Stomach smooth muscle (tissue), 2 donors: ENCODE measurements around the gene SETD2.

Experiments used
- H3K27ac ChIP-seq: one replicate; pipeline ENCODE4 v1.7.0; 2013; ENCODE audit warnings: mild to moderate bottlenecking, low read length, inconsistent platforms
- H3K27me3 ChIP-seq, 2 donors: one replicate each; pipeline ENCODE4 v1.7.0; 2013; ENCODE audit warnings: low read length in 2 of 2; ENCODE audit not compliant: insufficient read depth in 2 of 2, control insufficient read depth in 1 of 2
- H3K36me3 ChIP-seq, 2 donors: one replicate each; pipeline ENCODE4 v1.7.0; 2013; ENCODE audit warnings: low read length in 2 of 2; ENCODE audit not compliant: control insufficient read depth in 2 of 2, insufficient read depth in 2 of 2
- H3K4me1 ChIP-seq: one replicate; pipeline ENCODE4 v1.7.0; 2013; ENCODE audit warnings: low read length; ENCODE audit not compliant: control insufficient read depth, insufficient read depth
- H3K4me3 ChIP-seq, 2 donors: one replicate each; pipeline ENCODE4 v1.7.0; 2013; ENCODE audit warnings: low read length in 2 of 2
- H3K9ac ChIP-seq, 2 donors: one replicate each; pipeline ENCODE4 v1.7.0; 2013; ENCODE audit warnings: low read length in 2 of 2, mild to moderate bottlenecking in 1 of 2
- H3K9me3 ChIP-seq, 2 donors: one replicate each; pipeline ENCODE4 v1.7.0; 2013; ENCODE audit warnings: low read length in 2 of 2; ENCODE audit not compliant: control insufficient read depth in 2 of 2
- donor health status: healthy.
- donor health status: Pancreatic carcinoma.

Gene SETD2

GRCh38 chr3:47102081-47102600 is 61.8 kb downstream of the SETD2 start:
- Histone ChIP-seq H3K4me3 (no peak overlapping the region), H3K4me1 (no peaks in the 10 kb centered on the region), H3K36me3 (peaks cover 4 to 22% of the 10 kb centered on the region in 2 donors), H3K27ac (no peak overlapping the region), H3K9me3 (no peaks in the 10 kb centered on the region), H3K9ac (no peak overlapping the region), H3K27me3 (no peaks in the 10 kb centered on the region)

GRCh38 chr3:47098910-47099309 is 65.0 kb downstream of the SETD2 start:
- H3K9ac ChIP-seq, result no peak overlapping the region
- H3K27ac ChIP-seq, result no peak overlapping the region
- H3K27me3 ChIP-seq, result no peaks in the 10 kb centered on the region
- no peaks in the 10 kb centered on the region for H3K4me1 ChIP-seq
- H3K9me3 ChIP-seq, result no peaks in the 10 kb centered on the region
- no peak overlapping the region for H3K4me3 ChIP-seq
- peaks cover 8 to 40% of the 10 kb centered on the region in 2 donors for H3K36me3 ChIP-seq

- Histone ChIP-seq H3K9me3 (no peaks in the 10 kb centered on the region), H3K4me3 (no peak overlapping the region), H3K27me3 (no peaks in the 10 kb centered on the region), H3K27ac (no peak overlapping the region), H3K4me1 (no peaks in the 10 kb centered on the region), H3K9ac (no peak overlapping the region), H3K36me3 (peaks cover 8 to 40% of the 10 kb centered on the region in 2 donors)
Observed at GRCh38 chr3:47097864-47098263, 66.0 kb downstream of the SETD2 start.

GRCh38 chr3:47096959-47097358 is 67.0 kb downstream of the SETD2 start:
- Histone ChIP-seq H3K4me3 (no peak overlapping the region), H3K4me1 (no peaks in the 10 kb centered on the region), H3K27me3 (no peaks in the 10 kb centered on the region), H3K9me3 (no peaks in the 10 kb centered on the region), H3K9ac (no peak overlapping the region), H3K36me3 (peaks cover 8 to 37% of the 10 kb centered on the region in 2 donors), H3K27ac (no peak overlapping the region)

GRCh38 chr3:47092090-47092489 is 71.8 kb downstream of the SETD2 start:
- Histone ChIP-seq H3K36me3 (peaks cover 8 to 29% of the 10 kb centered on the region in 2 donors), H3K4me1 (no peaks in the 10 kb centered on the region), H3K27me3 (no peaks in the 10 kb centered on the region), H3K9me3 (no peaks in the 10 kb centered on the region), H3K4me3 (no peak overlapping the region), H3K9ac (no peak overlapping the region), H3K27ac (no peak overlapping the region)

- H3K27ac ChIP-seq, result no peak overlapping the region
- no peaks in the 10 kb centered on the region for H3K9me3 ChIP-seq
- no peak overlapping the region for H3K9ac ChIP-seq
- no peaks in the 10 kb centered on the region for H3K4me1 ChIP-seq
- peaks cover 5 to 25% of the 10 kb centered on the region in 2 donors for H3K36me3 ChIP-seq
- H3K27me3 ChIP-seq, result no peaks in the 10 kb centered on the region
- no peak overlapping the region for H3K4me3 ChIP-seq
Observed at GRCh38 chr3:47089630-47090029, 74.3 kb downstream of the SETD2 start.

- no peaks in the 10 kb centered on the region for H3K4me1 ChIP-seq
Observed at GRCh38 chr3:47086071-47086470, 77.8 kb downstream of the SETD2 start.

GRCh38 chr3:47083786-47084185 is 80.1 kb downstream of the SETD2 start:
- no peaks in the 10 kb centered on the region for H3K27me3 ChIP-seq

More at GRCh38 chr3:47086071-47086470, 77.8 kb downstream of the SETD2 start:
- Histone ChIP-seq H3K36me3 (peaks cover 10 to 32% of the 10 kb centered on the region in 2 donors), H3K27me3 (no peaks in the 10 kb centered on the region), H3K4me3 (no peak overlapping the region), H3K27ac (no peak overlapping the region), H3K9me3 (no peaks in the 10 kb centered on the region), H3K9ac (no peak overlapping the region)

GRCh38 chr3:47082519-47082918 is 81.4 kb downstream of the SETD2 start:
- H3K27me3 ChIP-seq, result no peaks in the 10 kb centered on the region
- H3K36me3 ChIP-seq, result peaks cover 15 to 37% of the 10 kb centered on the region in 2 donors
- H3K9me3 ChIP-seq, result no peaks in the 10 kb centered on the region
- no peak overlapping the region for H3K27ac ChIP-seq
- H3K4me1 ChIP-seq, result no peaks in the 10 kb centered on the region
- H3K4me3 ChIP-seq, result no peak overlapping the region
- H3K9ac ChIP-seq, result no peak overlapping the region

More at GRCh38 chr3:47083786-47084185, 80.1 kb downstream of the SETD2 start:
- H3K36me3 ChIP-seq, result peaks cover 15 to 38% of the 10 kb centered on the region in 2 donors
- H3K9me3 ChIP-seq, result no peaks in the 10 kb centered on the region
- H3K9ac ChIP-seq, result no peak overlapping the region
- H3K4me3 ChIP-seq, result no peak overlapping the region
- no peaks in the 10 kb centered on the region for H3K4me1 ChIP-seq
- H3K27ac ChIP-seq, result no peak overlapping the region

- H3K9me3 ChIP-seq, result no peaks in the 10 kb centered on the region
- H3K27me3 ChIP-seq, result no peaks in the 10 kb centered on the region
- no peak overlapping the region for H3K4me3 ChIP-seq
- peaks cover 15 to 31% of the 10 kb centered on the region in 2 donors for H3K36me3 ChIP-seq
- no peak overlapping the region for H3K9ac ChIP-seq
- H3K27ac ChIP-seq, result no peak overlapping the region
- H3K4me1 ChIP-seq, result no peaks in the 10 kb centered on the region
Observed at GRCh38 chr3:47079432-47079831, 84.5 kb downstream of the SETD2 start.

- Histone ChIP-seq H3K27ac (no peak overlapping the region), H3K9me3 (no peaks in the 10 kb centered on the region), H3K36me3 (peaks cover 3 to 9% of the 10 kb centered on the region in 2 donors), H3K27me3 (no peaks in the 10 kb centered on the region), H3K4me3 (no peak overlapping the region), H3K9ac (no peak overlapping the region), H3K4me1 (no peaks in the 10 kb centered on the region)
Observed at GRCh38 chr3:47073685-47074084, 90.2 kb downstream of the SETD2 start.
